ENCODE measurements around the gene KCNJ10. TPM values are rescaled to one million over a fixed set of nuclear protein-coding genes. Genes with fewer than 3 reads are reported as not detected.

The KCNJ10 gene
- total RNA-seq, 1 donor from 2014 or later = not detected

DNA sequence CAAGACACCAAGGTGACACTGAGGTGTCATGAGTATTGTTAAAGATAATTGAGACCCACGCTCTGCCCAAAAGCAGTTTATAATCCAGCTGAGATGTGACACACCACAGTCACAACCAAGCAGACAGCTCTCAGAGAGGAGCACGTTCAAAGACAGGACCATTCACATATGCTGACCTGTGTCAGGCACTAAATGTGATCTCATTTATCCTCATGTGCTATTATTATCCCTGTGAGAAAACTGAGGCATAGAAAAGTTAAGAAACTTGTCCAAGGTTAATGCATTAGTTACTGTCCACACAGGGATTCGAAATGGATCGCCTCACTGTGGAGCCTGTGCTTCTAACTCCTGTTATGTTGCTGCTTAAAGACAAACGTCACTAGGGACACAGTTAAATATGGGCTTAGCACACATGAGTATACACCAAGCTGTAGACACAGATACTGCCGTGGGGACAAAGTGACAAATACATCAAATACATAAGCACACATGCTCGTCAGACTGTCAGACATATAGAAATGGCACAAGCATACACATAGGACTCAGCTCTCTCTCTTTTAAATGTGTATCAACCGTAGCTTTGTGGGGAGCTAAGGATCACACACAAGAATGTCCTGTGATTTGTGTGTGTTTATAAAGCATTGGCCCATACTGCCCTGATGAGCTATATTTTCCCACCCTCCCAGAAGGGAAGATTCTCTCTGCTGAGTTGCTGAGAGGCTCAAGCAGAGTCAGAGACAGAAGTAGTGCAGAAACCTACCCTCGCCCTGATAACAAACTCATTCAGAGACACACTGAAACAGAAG, 32.0 kb upstream of the KCNJ10 start:
- H3K4me3 Mint-ChIP-seq = no peak overlapping the region
- TF ChIP-seq, protein P1, sequence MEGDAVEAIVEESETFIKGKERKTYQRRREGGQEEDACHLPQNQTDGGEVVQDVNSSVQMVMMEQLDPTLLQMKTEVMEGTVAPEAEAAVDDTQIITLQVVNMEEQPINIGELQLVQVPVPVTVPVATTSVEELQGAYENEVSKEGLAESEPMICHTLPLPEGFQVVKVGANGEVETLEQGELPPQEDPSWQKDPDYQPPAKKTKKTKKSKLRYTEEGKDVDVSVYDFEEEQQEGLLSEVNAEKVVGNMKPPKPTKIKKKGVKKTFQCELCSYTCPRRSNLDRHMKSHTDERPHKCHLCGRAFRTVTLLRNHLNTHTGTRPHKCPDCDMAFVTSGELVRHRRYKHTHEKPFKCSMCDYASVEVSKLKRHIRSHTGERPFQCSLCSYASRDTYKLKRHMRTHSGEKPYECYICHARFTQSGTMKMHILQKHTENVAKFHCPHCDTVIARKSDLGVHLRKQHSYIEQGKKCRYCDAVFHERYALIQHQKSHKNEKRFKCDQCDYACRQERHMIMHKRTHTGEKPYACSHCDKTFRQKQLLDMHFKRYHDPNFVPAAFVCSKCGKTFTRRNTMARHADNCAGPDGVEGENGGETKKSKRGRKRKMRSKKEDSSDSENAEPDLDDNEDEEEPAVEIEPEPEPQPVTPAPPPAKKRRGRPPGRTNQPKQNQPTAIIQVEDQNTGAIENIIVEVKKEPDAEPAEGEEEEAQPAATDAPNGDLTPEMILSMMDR (conservative IDR thresholded peaks at IDR 0.05) = no peak
- no peaks in the 10 kb centered on the region for H3K36me3 Mint-ChIP-seq
- H3K27me3 Mint-ChIP-seq = no peaks in the 10 kb centered on the region
- H3K9me3 Mint-ChIP-seq = no peaks in the 10 kb centered on the region
- no peak for DNase-seq (ENCODE audit: extremely low spot score, unreplicated experiment)
- peaks cover 67% of the 10 kb centered on the region for H3K4me1 Mint-ChIP-seq (ENCODE audit: unreplicated experiment)
- peak overlapping the region; percentile 61 for H3K27ac Mint-ChIP-seq

DNA sequence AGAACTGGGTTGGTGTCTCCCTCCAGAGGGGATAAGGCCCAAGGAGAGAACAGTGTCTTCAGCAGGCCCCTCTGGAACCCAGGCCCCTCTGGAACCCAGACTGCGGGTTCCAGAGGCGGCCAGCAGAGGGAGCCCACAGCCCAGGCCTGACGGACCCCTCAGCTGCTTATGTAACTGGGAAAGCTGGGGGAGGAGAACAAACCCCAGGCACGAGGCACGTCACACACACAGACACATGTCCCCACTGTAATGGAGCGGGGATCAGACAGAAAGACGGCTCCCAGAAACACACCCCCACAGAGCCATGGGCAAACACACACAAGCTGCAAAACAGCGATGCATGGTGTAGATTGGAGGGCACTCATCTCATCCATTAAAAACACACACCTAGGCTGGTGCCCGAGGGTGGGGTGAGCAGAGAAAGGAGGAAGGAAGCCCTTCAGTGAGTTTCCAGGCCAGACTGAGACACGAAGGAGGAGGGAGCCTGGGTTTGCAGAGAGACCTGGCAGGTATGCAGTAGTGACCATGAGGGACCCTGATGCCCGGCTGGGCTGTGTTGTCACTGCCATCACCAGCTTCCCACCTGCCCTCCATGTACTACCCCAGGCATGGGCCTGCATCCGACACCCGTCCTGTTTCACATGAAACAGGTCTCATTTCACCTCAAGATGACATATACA, 31.2 kb upstream of the KCNJ10 start:
- TF ChIP-seq, protein P1 (conservative IDR thresholded peaks at IDR 0.05) = peak; percentile 93
- H3K9me3 Mint-ChIP-seq = no peaks in the 10 kb centered on the region
- DNase-seq (ENCODE audit: extremely low spot score, unreplicated experiment) = peak; percentile 85
- no peaks in the 10 kb centered on the region for H3K36me3 Mint-ChIP-seq
- no peaks in the 10 kb centered on the region for H3K27me3 Mint-ChIP-seq
- peak overlapping the region; percentile 77 for H3K4me3 Mint-ChIP-seq
- peaks cover 60% of the 10 kb centered on the region for H3K4me1 Mint-ChIP-seq (ENCODE audit: unreplicated experiment)
- peak overlapping the region; percentile 90 for H3K27ac Mint-ChIP-seq

DNA sequence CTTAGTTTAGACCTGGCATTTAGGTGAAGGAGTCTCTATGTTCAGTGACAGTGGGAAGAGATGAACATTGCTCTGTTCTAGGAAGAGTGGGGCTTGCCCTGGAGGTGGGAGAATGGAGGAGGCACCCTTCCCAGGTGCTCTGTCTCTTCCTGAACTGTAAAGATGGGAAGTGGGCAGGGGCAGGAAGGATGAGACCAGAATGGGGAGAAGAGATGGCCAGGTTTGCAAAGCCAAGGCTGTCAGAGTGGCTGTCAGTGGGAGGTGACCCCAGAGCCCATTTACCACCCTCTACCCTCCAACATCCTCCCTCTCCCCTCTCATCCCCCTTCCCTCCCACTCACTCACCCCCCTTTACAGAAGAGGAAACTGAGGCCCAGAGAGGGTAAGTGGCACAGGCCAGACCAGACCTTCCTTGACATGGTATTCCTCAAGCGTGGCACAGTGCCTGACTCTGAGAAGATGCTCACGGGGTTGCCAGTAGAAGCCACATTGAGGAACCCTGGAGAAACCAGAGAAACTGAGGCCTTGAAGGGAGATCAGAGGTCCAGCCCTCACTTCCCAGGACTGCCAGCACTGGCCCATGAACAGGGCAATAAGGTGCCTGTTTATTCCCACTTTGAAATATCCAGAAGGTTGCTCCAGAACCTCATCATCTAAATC, 29.9 kb upstream of the KCNJ10 start:
- DNase-seq (ENCODE audit: extremely low spot score, unreplicated experiment) = no peak
- Mint-ChIP-seq H3K36me3 (no peaks in the 10 kb centered on the region), H3K9me3 (no peaks in the 10 kb centered on the region), H3K4me3 (peak overlapping the region; percentile 83), H3K4me1 (ENCODE audit: unreplicated experiment) (peaks cover 58% of the 10 kb centered on the region), H3K27ac (peak overlapping the region; percentile 92), H3K27me3 (no peaks in the 10 kb centered on the region)
- TF ChIP-seq, protein P1 (conservative IDR thresholded peaks at IDR 0.05) = no peak

DNA sequence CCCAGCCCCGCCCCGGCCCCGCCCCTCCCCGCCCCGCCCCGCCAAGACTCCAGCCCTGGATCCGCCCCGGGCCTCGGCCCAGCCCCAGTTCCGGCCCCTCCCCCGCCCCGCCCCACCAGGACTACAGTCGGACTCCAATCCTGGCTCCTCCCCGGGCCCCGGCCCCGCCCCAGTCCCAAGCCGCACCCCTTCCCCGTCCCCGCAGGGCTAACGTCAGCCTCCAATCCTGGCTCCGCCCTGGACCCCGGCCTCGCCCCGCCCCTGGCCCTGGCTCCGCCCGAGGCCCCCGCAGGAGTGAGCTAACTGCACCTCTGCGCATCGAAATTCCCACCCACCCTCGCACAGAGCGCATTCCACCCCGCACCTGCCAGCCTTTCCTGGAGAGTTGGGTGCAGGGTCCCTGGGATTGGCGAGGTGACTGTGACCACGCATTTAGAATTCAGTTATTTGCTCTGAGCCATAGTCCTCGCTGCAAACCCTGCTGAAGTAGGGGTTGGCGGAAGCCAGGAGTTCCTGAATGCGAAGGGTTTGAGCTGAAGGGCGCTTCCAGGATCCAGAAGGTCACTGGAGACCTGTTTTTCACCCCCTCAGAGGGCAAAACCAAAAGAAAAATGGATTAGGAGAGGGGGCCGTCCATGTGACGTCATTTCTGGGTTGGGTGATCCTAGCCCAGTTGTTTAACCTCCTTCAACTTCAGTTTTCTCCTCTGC, 29.0 kb upstream of the KCNJ10 start:
- Mint-ChIP-seq H3K27me3 (no peaks in the 10 kb centered on the region), H3K4me3 (peak overlapping the region; percentile 83), H3K9me3 (no peaks in the 10 kb centered on the region), H3K27ac (peak overlapping the region; percentile 92), H3K4me1 (ENCODE audit: unreplicated experiment) (peaks cover 50% of the 10 kb centered on the region), H3K36me3 (no peaks in the 10 kb centered on the region)
- TF ChIP-seq, protein P1 (conservative IDR thresholded peaks at IDR 0.05) = no peak
- DNase-seq (ENCODE audit: extremely low spot score, unreplicated experiment) = peak; percentile 96

Measured in type B pancreatic cell (in vitro differentiated cells).